ENCODE measurements around the gene RHOA.
"Not testable (repeated sequence)": the region's sequence is repeated elsewhere in the genome, so short reads cannot be mapped to it uniquely, and the experiment has no call there.

Gene RHOA

GRCh38 chr3:49412632-49413337, 1.0 kb upstream of the RHOA start:
- no peak for DNase-seq (ENCODE audit: low read depth in 2 of 2, low spot score in 1 of 2)

GRCh38 chr3:49411535-49411967, 225 bp downstream of the RHOA start:
- peak in 1 of 2 donors; percentile 17 for DNase-seq (ENCODE audit: low read depth in 2 of 2, low spot score in 1 of 2)

GRCh38 chr3:49410846-49411534, 786 bp downstream of the RHOA start:
- DNase-seq (ENCODE audit: low read depth in 2 of 2, low spot score in 1 of 2): no peak

GRCh38 chr3:49410066-49410845, 1.5 kb downstream of the RHOA start:
- no peak for DNase-seq (ENCODE audit: low read depth in 2 of 2, low spot score in 1 of 2)

GRCh38 chr3:49406571-49407565, 4.9 kb downstream of the RHOA start:
- no peak for DNase-seq (ENCODE audit: low read depth in 2 of 2, low spot score in 1 of 2)

GRCh38 chr3:49405570-49405969, 6.2 kb downstream of the RHOA start:
- not testable (repeated sequence) for DNase-seq (ENCODE audit: low read depth in 2 of 2, low spot score in 1 of 2)

GRCh38 chr3:49403891-49404290, 7.9 kb downstream of the RHOA start:
- no peak for DNase-seq (ENCODE audit: low read depth in 2 of 2, low spot score in 1 of 2)

- no peak for DNase-seq (ENCODE audit: low read depth in 2 of 2, low spot score in 1 of 2)
Measured at GRCh38 chr3:49401766-49402165, 10.0 kb downstream of the RHOA start.

- DNase-seq (ENCODE audit: low read depth in 2 of 2, low spot score in 1 of 2): no peak
Measured at GRCh38 chr3:49399461-49399860, 12.3 kb downstream of the RHOA start.

- no peak for DNase-seq (ENCODE audit: low read depth in 2 of 2, low spot score in 1 of 2)
Measured at GRCh38 chr3:49397470-49397869, 14.3 kb downstream of the RHOA start.

- DNase-seq (ENCODE audit: low read depth in 2 of 2, low spot score in 1 of 2): not testable (repeated sequence)
Measured at GRCh38 chr3:49391310-49391709, 20.5 kb downstream of the RHOA start.

- DNase-seq (ENCODE audit: low read depth in 2 of 2, low spot score in 1 of 2): no peak
Measured at GRCh38 chr3:49389297-49389696, 22.5 kb downstream of the RHOA start.

- DNase-seq (ENCODE audit: low read depth in 2 of 2, low spot score in 1 of 2): no peak
Measured at GRCh38 chr3:49388289-49388820, 23.4 kb downstream of the RHOA start.

GRCh38 chr3:49387721-49388120, 24.1 kb downstream of the RHOA start:
- DNase-seq (ENCODE audit: low read depth in 2 of 2, low spot score in 1 of 2): no peak

- DNase-seq (ENCODE audit: low read depth in 2 of 2, low spot score in 1 of 2): no peak
Measured at GRCh38 chr3:49386056-49386756, 25.6 kb downstream of the RHOA start.

GRCh38 chr3:49385617-49386016, 26.2 kb downstream of the RHOA start:
- DNase-seq (ENCODE audit: low read depth in 2 of 2, low spot score in 1 of 2): no peak

- no peak for DNase-seq (ENCODE audit: low read depth in 2 of 2, low spot score in 1 of 2)
Measured at GRCh38 chr3:49383387-49383786, 28.4 kb downstream of the RHOA start.

- no peak for DNase-seq (ENCODE audit: low read depth in 2 of 2, low spot score in 1 of 2)
Measured at GRCh38 chr3:49378249-49378895, 33.4 kb downstream of the RHOA start.

- no peak for DNase-seq (ENCODE audit: low read depth in 2 of 2, low spot score in 1 of 2)
Measured at GRCh38 chr3:49377483-49377882, 34.3 kb downstream of the RHOA start.
